Gastrocnemius medialis (tissue), 4 donors: ENCODE data around the gene ZBTB34.

ENCODE experiments used
- POLR2A ChIP-seq, 2 donors: fragments of 450-650 bp; IDR thresholded peaks; one replicate each; pipeline ENCODE4 v1.6.1; 2017; ENCODE audit warnings: antibody characterized with exemption in 2 of 2, mild to moderate bottlenecking in 2 of 2, moderate library complexity in 2 of 2
- TF ChIP-seq, protein P1 (sequence below), 5 experiments: fragments of 450-650 bp in 3 of 5; fragments of 200-600 bp in 2 of 5; sonication (generic) in 2 of 5; IDR thresholded peaks in 4 of 5; conservative IDR thresholded peaks in 1 of 5; 1 replicate in 4 of 5; 2 replicates in 1 of 5; pipeline ENCODE4 v1.5.1; 2016 to 2019; ENCODE audit warnings: antibody characterized with exemption in 5 of 5, mild to moderate bottlenecking in 3 of 5, moderate library complexity in 3 of 5

DNA sequence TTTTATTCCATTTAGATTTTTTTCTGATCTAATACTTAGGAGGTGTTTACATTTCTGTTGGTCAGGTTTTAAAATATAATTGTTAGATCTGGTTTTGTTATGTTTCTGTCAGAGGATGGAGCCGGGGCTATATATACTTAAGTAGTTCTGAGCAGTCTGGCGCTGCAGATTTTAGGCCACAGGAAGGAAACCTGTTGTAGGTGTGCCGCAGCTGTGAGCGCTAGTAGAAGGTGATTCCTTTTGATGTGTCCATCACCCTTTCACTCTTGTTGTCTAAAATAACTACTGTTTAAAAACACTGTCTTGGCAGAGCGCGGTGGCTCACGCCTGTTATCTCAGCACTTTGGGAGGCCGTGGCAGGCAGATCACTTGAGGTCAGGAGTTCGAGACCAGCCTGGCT is 17.0 kb downstream of the ZBTB34 start:
- TF ChIP-seq, protein P1, sequence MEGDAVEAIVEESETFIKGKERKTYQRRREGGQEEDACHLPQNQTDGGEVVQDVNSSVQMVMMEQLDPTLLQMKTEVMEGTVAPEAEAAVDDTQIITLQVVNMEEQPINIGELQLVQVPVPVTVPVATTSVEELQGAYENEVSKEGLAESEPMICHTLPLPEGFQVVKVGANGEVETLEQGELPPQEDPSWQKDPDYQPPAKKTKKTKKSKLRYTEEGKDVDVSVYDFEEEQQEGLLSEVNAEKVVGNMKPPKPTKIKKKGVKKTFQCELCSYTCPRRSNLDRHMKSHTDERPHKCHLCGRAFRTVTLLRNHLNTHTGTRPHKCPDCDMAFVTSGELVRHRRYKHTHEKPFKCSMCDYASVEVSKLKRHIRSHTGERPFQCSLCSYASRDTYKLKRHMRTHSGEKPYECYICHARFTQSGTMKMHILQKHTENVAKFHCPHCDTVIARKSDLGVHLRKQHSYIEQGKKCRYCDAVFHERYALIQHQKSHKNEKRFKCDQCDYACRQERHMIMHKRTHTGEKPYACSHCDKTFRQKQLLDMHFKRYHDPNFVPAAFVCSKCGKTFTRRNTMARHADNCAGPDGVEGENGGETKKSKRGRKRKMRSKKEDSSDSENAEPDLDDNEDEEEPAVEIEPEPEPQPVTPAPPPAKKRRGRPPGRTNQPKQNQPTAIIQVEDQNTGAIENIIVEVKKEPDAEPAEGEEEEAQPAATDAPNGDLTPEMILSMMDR (IDR thresholded peaks at IDR 0.05 in 4 of 5, conservative IDR thresholded peaks at IDR 0.05 in 1 of 5), result no peak
- TF ChIP-seq POLR2A (IDR thresholded peaks at IDR 0.05), result no peak
